NCI-H2196 treated with DMSO at 0.1 percent for 48 hours (cell line): ENCODE results near the gene MYO18B.

Experiments used
- DNase-seq: peaks from one replicate; lab custom pipeline; 2025; ENCODE audit not compliant: unreplicated experiment; lab: John Stamatoyannopoulos, UW

The MYO18B gene

GRCh38 chr22:25844601-25845000, 102.6 kb downstream of the MYO18B start:
- DNase-seq, result no peak

GRCh38 chr22:25845985-25846745, 104.2 kb downstream of the MYO18B start:
- DNase-seq, result no peak

GRCh38 chr22:25847451-25847850, 105.5 kb downstream of the MYO18B start:
- DNase-seq, result no peak

DNA sequence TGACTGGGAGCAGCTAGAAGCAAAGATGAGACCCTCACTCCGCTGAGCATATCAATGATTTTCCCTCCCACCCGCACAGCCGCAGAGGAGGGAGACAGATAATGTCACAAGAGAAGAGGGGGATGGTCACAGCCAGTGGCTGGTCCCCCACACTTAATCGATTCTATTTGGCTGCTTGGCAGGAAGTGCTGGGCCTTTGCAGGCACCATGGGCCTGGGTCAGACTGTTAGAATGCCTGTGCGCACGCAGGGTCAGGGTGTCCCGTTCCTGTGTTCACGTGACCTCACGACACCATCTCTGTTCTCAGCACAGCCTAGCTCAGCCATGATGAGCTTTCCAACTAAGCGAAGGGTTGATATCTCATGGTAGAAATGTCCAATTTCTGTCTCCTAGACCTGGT, 107.0 kb downstream of the MYO18B start:
- DNase-seq, result no peak

DNA sequence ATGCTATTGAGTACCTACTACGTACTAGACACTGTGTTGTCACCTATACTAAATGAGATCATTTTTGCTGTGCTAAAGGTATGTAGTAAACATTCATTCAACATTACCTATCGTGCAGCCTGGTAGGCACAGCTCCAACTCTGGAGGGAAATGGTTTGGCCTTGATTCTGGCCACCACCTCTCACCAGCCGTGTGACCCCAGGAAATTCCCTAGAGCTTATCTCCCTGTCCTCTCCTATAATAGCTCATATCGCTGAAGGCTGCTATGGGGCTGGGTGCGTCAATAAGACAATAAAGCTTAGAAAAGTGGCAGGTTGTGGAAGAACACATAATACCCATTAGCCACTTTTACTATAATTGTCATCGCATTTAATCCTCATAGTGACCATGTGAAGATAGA, 107.5 kb downstream of the MYO18B start:
- no peak for DNase-seq

- no peak for DNase-seq
Measured at GRCh38 chr22:25852223-25852622, 110.2 kb downstream of the MYO18B start.

- DNase-seq, result no peak
Measured at GRCh38 chr22:25853078-25853477, 111.1 kb downstream of the MYO18B start.

GRCh38 chr22:25853501-25854284, 111.7 kb downstream of the MYO18B start:
- DNase-seq, result no peak

DNA sequence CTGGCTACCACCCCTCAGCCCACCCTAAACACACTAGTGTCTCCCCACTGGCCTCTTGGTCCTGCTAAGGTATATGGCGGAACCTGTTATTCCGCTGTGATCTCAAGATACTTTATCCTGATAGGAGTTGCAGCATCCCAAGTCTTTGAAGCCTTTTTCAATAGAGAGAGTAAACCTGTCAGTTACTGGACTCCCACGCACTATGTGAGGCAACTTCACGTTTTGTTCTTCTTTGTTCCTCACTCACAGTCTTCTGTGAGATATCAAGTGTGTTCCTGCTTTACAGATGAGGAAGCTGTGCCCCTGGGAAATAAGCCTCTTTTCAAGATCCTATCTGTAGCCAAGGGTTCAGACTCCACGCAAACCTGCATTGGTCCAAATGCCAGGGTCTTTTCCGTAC, 127.8 kb downstream of the MYO18B start:
- no peak for DNase-seq

GRCh38 chr22:25874327-25874726, 132.3 kb downstream of the MYO18B start:
- DNase-seq, result no peak

DNA sequence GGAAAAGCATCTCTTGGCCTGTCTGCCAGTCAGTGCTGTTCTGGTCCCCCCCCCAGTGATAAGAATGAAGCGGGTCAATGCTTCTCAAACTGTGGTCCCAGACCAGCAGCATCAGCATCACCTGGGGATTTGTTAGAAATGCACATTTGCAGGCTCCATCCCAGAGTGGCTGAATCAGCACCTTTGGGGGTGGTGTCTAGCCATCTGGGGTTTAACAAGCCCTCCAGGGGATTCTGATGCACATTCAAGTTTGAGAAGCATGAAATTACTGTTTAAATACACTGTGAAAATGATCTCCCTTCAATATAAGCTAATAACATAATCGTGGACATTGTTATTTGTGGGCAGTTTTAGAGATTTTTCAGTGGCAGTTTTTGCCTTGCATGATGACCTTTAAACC, 133.5 kb downstream of the MYO18B start:
- DNase-seq, result no peak

DNA sequence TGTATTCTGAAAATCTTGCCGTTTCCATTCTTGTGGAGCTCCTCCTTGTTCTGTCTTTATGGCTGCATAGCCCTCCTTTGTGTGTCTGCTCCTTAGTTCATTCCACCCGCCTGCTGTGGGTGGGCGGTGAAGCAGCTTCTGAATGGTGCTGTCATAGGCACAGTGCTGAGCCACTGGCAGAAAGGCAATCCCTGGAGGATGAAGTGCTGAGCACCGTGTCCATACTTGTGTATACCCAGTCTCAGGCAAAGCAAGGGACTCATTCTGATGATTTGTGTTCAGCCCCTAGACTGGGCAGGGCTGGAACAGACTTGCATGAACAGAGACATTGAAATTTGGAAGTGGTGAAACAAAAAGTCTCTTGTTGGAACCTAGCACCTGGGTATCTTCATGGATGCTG, 134.9 kb downstream of the MYO18B start:
- DNase-seq, result no peak

- DNase-seq, result peak; percentile 19
Measured at GRCh38 chr22:25878933-25879332, 136.9 kb downstream of the MYO18B start.

- DNase-seq, result no peak
Measured at GRCh38 chr22:25880524-25880923, 138.5 kb downstream of the MYO18B start.

DNA sequence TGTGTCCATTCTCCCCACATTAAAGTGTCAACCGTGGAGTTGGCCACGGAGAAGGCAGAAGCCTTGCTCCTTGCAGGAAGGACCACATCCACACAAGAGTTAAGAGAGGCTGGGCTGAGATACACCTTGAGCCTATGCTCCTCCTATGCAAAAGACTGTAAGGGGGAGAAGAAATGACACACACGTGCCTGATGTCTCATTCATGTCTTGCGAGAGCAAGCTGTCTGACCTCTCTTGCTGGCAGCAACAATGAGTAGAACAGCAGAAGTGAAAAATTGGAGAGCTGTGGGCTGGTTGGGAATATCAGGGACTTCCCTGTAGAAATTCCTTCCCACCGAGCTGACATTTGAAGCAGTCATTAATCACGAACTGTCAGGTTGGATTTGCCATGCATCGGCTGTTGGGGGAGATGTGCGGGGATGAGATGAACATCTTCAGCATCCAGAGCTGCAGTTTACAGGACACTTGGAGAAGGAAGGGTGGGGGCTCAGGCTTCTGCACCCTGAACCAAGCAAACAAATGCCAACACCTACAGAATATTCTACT, 139.3 kb downstream of the MYO18B start:
- no peak for DNase-seq

DNA sequence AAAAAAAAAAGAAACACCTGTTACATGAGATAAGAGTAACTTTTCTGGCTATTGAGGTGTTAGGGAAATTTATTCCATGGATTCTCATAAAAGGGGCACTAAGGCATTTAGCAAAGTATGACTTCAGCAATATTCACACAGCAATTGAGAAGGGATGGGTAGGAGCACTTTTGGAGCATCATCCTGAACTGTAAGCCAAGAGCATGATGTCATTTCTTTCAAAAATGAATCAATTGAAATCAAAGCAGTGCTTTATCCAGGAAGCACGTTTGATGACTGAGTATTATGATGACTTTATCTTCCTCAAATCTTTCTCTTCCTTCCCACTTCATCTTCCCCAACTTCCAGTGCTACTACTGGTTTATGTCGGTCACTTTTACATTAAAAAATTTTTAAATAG, 140.4 kb downstream of the MYO18B start:
- DNase-seq, result no peak

GRCh38 chr22:25883482-25884033, 141.6 kb downstream of the MYO18B start:
- DNase-seq, result no peak

DNA sequence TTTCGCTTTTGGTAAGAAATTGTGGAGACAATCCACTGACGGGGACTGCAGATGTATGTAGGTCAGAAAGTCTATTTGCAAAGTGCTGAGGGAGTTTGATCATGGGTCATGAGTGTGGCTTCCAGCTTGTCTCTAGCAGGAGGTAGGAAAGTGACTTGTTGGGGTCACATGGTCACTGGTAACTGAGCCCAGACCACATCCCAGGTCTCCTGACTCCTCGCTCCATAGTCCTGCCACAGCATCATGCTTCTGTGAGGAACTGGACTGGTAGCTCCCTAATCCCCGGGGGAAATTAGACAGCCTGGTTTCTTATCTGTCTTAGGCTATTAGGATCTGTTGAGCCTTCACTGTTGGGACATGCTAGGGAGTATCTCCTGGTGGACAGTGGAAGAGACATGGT, 142.1 kb downstream of the MYO18B start:
- no peak for DNase-seq

DNA sequence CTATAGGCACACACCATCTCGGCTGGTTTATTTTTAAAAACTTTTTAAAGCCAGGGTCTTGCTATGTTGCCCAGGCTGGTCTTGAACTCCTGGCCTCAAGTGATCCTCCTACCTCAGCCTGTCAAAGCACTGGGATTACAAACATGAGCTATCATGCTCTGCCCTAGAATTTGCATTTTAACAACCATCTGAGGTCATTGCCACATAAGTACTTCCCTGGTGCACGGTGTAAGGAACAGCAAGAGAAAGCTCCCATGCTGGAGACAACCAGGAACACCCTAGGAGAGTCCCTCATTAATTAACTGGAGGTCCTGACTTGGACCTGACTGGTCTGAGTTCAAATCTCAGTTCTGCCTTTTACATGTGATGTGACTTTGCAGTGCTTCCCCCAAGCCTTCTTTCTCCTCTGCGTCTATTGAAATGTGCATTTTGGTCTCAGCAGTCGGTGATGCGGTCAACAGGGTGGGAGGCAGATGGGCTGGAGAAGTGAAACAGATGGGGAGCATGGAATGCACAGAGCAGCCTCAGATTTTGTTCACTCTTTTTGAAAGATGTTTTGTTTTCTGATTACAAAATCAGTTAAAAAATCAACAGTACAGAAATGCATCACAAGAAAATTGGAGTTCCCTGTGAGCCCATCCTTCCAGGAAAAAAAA, 146.5 kb downstream of the MYO18B start:
- no peak for DNase-seq

DNA sequence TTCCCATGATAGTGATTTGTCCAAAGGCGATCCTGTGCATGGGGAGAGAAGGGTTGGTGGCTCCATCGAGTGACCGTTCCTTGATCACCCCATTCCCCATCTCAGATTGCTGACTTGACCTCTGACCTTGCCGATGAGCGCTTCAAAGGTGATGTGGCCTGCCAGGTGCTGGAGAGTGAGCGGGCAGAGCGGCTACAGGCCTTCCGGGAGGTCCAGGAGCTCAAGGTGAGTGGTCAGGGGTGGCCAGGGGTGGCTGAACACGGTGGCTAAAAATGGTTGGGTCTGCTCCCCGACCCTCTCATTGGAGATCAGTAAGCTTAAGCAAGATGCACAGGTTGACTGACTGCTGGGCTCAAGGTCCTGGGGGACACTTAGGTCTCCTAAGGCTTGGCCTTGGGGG, 148.7 kb downstream of the MYO18B start:
- no peak for DNase-seq

GRCh38 chr22:25892678-25893077, 150.7 kb downstream of the MYO18B start:
- DNase-seq, result no peak
